Measurements from ENCODE around the gene ABL1. TPM values are rescaled to one million over a fixed set of nuclear protein-coding genes. Genes with fewer than 3 reads are reported as not detected.

The ABL1 gene
- total RNA-seq, 2 experiments from 2014 or later: 31.7 to 34.1 TPM

DNA sequence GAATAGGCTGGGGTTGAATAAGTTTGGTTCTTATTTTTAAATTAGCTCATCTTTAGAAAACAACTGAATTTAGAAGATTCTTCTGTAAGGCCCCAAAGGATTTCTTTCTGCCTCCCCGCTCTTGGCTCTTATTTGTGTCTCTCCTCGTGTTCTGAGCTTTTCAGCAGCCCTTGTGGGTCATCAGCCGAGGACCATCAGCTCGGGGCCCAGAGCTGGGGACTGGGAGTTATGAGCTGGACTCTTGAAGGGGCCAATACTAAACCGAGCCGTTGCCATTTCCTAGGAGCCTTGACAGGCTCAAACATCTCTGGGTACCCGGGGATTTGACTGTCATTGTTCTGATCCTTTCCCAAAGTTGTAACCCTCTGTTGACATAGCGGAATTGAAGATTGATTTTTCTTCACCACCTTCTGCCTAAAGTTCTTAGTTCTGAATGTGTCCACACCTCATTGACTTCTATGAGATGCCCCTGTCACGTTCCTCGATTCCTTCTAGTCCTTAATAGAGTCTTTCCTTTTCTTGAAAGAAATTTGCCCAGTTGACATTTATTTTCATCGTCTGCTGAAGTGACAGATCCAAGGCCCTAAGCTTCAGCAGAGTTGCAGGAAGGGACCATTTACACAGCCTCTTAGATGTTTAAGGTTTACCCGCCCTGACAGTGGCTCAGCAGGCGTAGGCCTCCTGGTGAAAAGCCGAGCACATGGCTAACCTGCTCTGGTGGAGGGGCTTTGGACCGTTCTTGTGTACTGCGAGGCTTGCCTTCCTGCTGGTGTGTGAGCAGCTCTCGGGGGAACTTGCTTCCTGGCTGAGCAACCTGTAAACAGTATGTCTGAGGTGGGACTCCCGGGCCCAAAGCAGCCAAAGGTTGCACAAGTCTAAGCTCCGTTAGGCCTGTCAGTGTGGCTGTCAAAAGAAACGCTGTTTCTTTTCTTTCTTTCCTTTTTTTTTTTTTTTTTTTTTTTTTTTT is 24.0 kb downstream of the ABL1 start:
- H3K9me3 Mint-ChIP-seq (ENCODE audit: insufficient read depth): no peaks in the 10 kb centered on the region
- no peaks in the 10 kb centered on the region for H3K4me1 Mint-ChIP-seq (ENCODE audit: low read depth)
- no peak overlapping the region for H3K27ac Mint-ChIP-seq
- no peak overlapping the region for H3K4me3 Mint-ChIP-seq
- POLR2A ChIA-PET: no interaction called here
- H3K36me3 Mint-ChIP-seq (ENCODE audit: low read depth): peaks cover 7% of the 10 kb centered on the region
- CTCF ChIA-PET: interaction anchor here (0.9 to 1.6 kb wide), 5 partner anchors 8 to 188 kb away, joined by 4 to 6 read pairs (median 5); no protein-coding TSS in a partner anchor
- ATAC-seq (no peak), DNase-seq (no peak)
- no peaks in the 10 kb centered on the region for H3K27me3 Mint-ChIP-seq (ENCODE audit: low read depth)

DNA sequence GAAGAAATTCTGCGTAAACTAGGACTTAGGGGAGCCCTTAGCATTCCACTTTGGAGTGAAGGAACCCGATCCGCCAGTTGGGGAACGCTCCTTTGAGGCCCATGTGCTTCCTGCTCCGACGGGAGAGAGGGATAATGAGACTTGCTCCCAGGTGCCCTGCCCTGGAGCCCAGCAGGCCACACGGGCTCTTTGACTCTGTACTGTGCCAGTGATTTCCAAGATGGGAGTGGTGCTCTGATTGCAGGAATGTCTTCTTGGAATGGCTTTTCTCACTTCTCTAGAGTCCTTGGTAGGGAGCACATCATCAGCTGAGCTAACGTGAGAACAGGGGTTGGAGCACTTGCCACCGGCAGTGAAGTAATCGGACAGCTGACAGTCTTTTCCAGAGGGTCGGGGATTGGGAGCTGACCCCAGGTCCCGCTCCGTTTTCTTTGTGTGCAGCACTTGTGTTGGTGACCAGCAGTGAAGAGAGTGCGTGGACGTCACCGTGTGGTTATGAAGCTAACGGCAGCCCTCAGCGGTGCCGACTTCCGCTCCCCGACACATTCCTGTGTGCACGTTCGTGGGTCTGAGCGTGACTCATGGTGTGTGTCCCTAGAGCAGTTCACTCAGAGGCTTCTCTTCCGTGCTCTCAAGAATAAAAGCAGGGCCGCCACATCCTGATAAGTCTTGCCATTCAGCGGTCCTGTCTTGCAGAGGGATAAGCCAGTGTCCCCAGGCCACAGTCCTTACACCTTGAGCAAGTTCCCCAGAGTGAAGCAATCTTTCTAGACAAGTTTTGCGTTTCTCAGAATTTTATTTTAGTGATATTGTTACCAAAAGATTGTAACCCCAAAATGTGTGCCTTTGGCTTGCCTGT is 25.6 kb downstream of the ABL1 start:
- Mint-ChIP-seq H3K36me3 (ENCODE audit: low read depth) (peaks cover 7% of the 10 kb centered on the region), H3K27ac (no peak overlapping the region)

DNA sequence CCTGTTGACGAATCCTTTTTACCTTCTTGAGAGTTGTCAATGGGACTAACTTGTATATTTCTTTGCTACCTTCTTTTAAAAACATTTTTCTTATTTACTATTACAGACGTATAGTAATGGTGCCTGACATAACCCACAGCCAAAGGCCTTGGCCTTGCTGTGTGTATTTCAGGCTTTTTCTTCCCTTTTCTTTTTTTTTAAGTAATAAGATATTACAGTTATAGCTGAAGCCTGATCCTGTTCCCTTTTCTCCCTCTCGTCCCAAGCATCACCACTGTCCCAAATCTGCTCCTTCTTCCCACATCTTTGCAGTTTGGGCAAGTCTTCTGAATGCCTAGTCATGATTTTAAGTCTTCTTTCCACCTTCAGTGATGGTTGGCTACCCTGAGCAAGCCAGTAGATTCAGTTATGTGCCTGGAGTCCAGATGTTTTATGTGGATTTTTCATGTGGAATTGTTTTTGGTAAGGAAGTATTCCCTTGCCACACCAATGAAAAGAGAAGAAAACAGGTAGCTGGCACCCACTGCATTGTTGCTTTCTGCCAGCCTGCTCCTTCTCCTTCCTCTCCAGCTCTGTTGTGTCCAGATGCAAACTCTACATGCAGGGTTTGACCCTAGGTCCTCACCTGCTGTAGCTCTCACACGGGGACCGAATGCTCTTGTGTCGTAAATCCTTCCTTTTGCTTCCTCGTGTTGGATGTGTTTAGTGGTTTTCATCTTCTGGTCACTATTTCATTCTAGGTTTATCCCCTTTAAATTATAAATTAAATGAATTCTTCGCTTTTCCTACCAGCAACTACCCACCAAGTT is 26.5 kb downstream of the ABL1 start:
- no peaks in the 10 kb centered on the region for H3K4me1 Mint-ChIP-seq (ENCODE audit: low read depth)
- no peak overlapping the region for H3K4me3 Mint-ChIP-seq
- no peaks in the 10 kb centered on the region for H3K27me3 Mint-ChIP-seq (ENCODE audit: low read depth)
- POLR2A ChIA-PET: interaction anchor here (0.7 kb wide), 2 partner anchors 114 to 1781 kb away, joined by 3 read pairs; partner anchors contain the start of gene DOLPP1
- no peak overlapping the region for H3K27ac Mint-ChIP-seq
- DNase-seq: no peak
- CTCF ChIA-PET: interaction anchor here (1.3 to 6.1 kb wide), 4 partner anchors 9 to 160 kb away, joined by 5 to 59 read pairs (median 12); no protein-coding TSS in a partner anchor
- H3K9me3 Mint-ChIP-seq (ENCODE audit: insufficient read depth): no peaks in the 10 kb centered on the region
- peaks cover 7% of the 10 kb centered on the region for H3K36me3 Mint-ChIP-seq (ENCODE audit: low read depth)
- ATAC-seq: no peak

More for the DNA sequence above, 25.6 kb downstream of the ABL1 start:
- ChIA-PET POLR2A (no interaction called here), CTCF (interaction anchor here (1.7 kb wide), 1 partner anchor 160 kb away, joined by 7 read pairs; no protein-coding TSS in a partner anchor)
- Mint-ChIP-seq H3K4me3 (no peak overlapping the region), H3K9me3 (ENCODE audit: insufficient read depth) (no peaks in the 10 kb centered on the region), H3K4me1 (ENCODE audit: low read depth) (no peaks in the 10 kb centered on the region), H3K27me3 (ENCODE audit: low read depth) (no peaks in the 10 kb centered on the region)
- DNase-seq (no peak), ATAC-seq (peak; percentile 39)

DNA sequence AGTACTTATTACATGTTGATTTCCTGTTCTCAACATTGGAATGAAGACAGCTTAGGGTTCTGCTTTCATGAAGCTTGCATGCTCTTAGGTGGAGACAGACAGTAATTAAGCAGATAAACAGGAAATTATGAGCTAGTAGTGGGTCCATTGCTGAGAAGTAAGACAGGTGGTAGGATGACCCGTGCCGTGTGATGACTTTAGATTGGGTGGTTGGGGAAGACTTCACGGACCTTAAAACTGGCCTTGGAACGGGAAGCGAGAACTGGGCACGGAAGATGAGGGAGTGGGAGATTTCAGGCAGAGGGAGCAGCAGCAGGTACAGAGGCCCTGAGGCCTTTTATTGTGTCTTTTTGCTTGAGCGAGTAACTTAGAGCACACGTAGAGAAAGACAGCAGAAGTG is 27.2 kb downstream of the ABL1 start:
- DNase-seq (no peak), ATAC-seq (no peak)
- Mint-ChIP-seq H3K27ac (peak overlapping the region; percentile 9), H3K4me1 (ENCODE audit: low read depth) (no peaks in the 10 kb centered on the region), H3K27me3 (ENCODE audit: low read depth) (no peaks in the 10 kb centered on the region), H3K4me3 (no peak overlapping the region), H3K9me3 (ENCODE audit: insufficient read depth) (no peaks in the 10 kb centered on the region), H3K36me3 (ENCODE audit: low read depth) (peaks cover 7% of the 10 kb centered on the region)
- ChIA-PET POLR2A (interaction anchor here (0.6 to 0.7 kb wide), 4 partner anchors 114 to 1781 kb away, joined by 3 read pairs; partner anchors contain the start of gene DOLPP1), CTCF (interaction anchor here (0.5 to 6.1 kb wide), 5 partner anchors 8 to 161 kb away, joined by 3 to 59 read pairs (median 7); no protein-coding TSS in a partner anchor)

DNA sequence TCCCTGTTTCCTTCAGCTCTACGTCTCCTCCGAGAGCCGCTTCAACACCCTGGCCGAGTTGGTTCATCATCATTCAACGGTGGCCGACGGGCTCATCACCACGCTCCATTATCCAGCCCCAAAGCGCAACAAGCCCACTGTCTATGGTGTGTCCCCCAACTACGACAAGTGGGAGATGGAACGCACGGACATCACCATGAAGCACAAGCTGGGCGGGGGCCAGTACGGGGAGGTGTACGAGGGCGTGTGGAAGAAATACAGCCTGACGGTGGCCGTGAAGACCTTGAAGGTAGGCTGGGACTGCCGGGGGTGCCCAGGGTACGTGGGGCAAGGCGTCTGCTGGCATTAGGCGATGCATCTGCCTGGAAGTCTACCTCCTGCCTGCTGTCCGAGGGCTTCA is 27.7 kb downstream of the ABL1 start:
- H3K4me1 Mint-ChIP-seq (ENCODE audit: low read depth): no peaks in the 10 kb centered on the region
- POLR2A ChIA-PET: interaction anchor here (0.6 to 0.7 kb wide), 4 partner anchors 113 to 1782 kb away, joined by 3 read pairs; partner anchors contain the start of gene DOLPP1
- H3K27me3 Mint-ChIP-seq (ENCODE audit: low read depth): no peaks in the 10 kb centered on the region
- no peaks in the 10 kb centered on the region for H3K9me3 Mint-ChIP-seq (ENCODE audit: insufficient read depth)
- no peak for DNase-seq
- H3K36me3 Mint-ChIP-seq (ENCODE audit: low read depth): peaks cover 7% of the 10 kb centered on the region
- H3K4me3 Mint-ChIP-seq: no peak overlapping the region
- no peak for ATAC-seq
- CTCF ChIA-PET: interaction anchor here (0.5 to 6.1 kb wide), 5 partner anchors 8 to 162 kb away, joined by 3 to 59 read pairs (median 7); no protein-coding TSS in a partner anchor
- no peak overlapping the region for H3K27ac Mint-ChIP-seq

DNA sequence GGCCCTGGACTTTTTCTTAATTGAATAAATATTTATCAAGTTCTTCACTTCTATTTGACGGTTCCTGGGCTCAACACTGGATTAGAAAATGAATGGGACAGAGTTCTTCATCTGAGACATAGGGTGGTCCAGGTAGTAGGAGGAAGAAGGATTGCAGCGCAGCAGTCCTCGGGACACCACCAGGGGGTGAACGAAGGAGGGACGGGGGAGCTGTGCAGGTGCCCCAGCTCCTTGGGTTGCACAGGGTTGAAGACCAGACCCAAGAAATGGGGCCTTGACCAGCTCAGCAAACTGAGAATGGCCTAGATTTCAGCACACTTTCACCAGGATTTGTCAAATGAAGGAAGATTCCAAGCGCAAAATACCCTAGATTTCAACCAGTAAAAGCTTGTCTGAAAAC is 29.5 kb downstream of the ABL1 start:
- Mint-ChIP-seq H3K4me1 (ENCODE audit: low read depth) (no peaks in the 10 kb centered on the region), H3K36me3 (ENCODE audit: low read depth) (peaks cover 7% of the 10 kb centered on the region), H3K27me3 (ENCODE audit: low read depth) (no peaks in the 10 kb centered on the region), H3K9me3 (ENCODE audit: insufficient read depth) (no peaks in the 10 kb centered on the region), H3K27ac (no peak overlapping the region), H3K4me3 (no peak overlapping the region)
- no peak for ATAC-seq
- DNase-seq: no peak
- CTCF ChIA-PET: interaction anchor here (0.7 to 6.1 kb wide), 8 partner anchors 25 to 182 kb away, joined by 3 to 59 read pairs (median 7); no protein-coding TSS in a partner anchor
- POLR2A ChIA-PET: no interaction called here

DNA sequence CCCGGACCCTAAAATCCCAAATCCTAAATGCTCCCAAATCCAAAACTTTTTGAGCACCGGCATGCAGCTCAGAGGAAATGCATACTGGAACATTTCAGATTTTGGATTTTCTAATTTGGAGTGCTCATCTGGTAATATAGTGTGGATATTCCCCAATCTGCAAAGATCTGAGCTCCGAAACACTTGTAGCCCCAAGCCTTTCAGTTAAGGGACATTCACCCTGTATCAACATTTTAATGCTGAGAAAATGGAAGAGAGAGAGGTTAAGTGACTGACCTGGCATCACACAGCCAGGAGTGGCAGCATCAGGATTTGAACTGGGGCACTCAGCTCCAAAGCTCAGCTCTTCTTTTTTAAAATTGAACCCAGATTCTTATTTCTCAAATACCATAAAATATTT is 30.9 kb downstream of the ABL1 start:
- H3K9me3 Mint-ChIP-seq (ENCODE audit: insufficient read depth): no peaks in the 10 kb centered on the region
- no peak overlapping the region for H3K4me3 Mint-ChIP-seq
- POLR2A ChIA-PET: no interaction called here
- DNase-seq (no peak), ATAC-seq (no peak)
- peaks cover 7% of the 10 kb centered on the region for H3K36me3 Mint-ChIP-seq (ENCODE audit: low read depth)
- H3K27me3 Mint-ChIP-seq (ENCODE audit: low read depth): no peaks in the 10 kb centered on the region
- CTCF ChIA-PET: interaction anchor here (0.7 to 6.1 kb wide), 15 partner anchors 9 to 183 kb away, joined by 3 to 59 read pairs (median 5); partner anchors contain the start of gene EXOSC2
- no peaks in the 10 kb centered on the region for H3K4me1 Mint-ChIP-seq (ENCODE audit: low read depth)
- no peak overlapping the region for H3K27ac Mint-ChIP-seq

DNA sequence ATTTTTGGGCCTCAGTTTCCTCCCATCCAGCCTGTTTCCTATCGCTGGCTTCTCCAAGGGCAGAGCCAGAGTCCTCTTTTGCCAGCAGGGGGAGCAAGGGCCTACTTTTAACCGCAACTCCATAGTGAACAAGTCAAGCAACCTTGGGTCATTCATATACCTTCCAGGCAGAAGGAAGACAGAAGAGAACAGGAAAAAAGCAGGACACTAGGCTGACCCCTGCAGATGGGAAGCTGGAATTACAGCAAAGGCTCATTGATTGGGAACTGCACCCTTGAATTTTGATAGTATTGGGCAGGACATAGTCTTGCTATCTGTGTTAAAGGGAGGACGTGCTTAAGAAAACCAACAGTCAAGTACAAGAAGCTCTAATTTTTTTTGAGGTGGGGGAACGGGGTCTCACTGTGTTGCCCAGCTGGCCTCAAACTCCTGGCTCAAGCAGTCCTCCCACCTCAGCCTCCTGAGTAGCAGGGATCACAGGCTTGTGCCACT is 31.5 kb downstream of the ABL1 start:
- Mint-ChIP-seq H3K4me1 (ENCODE audit: low read depth) (no peaks in the 10 kb centered on the region), H3K27ac (no peak overlapping the region), H3K9me3 (ENCODE audit: insufficient read depth) (no peaks in the 10 kb centered on the region), H3K27me3 (ENCODE audit: low read depth) (no peaks in the 10 kb centered on the region), H3K36me3 (ENCODE audit: low read depth) (peaks cover 7% of the 10 kb centered on the region), H3K4me3 (no peak overlapping the region)
- ATAC-seq: peak; percentile 61
- ChIA-PET POLR2A (no interaction called here), CTCF (interaction anchor here (0.6 to 6.1 kb wide), 20 partner anchors 9 to 183 kb away, joined by 3 to 59 read pairs (median 5); partner anchors contain the start of gene EXOSC2)
- DNase-seq: peak; percentile 65

DNA sequence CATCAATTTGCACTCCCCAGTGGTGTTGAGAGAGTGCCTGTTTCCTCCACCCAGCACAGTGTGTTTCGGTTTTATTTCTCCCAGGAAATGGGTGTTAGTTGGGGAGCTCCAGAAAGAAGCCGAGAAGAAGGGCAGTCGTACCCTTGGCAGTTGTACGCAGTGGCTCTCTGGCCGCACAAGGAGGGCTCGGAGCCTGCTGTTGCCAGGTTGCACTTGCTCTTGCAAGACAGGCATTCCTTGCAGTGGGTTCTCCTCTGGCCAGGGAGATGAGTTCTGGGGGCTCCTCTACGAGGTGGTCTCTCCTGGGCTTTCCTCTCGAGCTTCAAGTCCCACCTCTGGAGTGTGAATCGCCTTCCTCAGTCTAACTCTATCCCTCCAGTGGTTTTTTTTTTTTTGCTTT is 32.5 kb downstream of the ABL1 start:
- no peak overlapping the region for H3K27ac Mint-ChIP-seq
- H3K27me3 Mint-ChIP-seq (ENCODE audit: low read depth): no peaks in the 10 kb centered on the region
- no peaks in the 10 kb centered on the region for H3K4me1 Mint-ChIP-seq (ENCODE audit: low read depth)
- H3K9me3 Mint-ChIP-seq (ENCODE audit: insufficient read depth): no peaks in the 10 kb centered on the region
- DNase-seq (no peak), ATAC-seq (no peak)
- H3K4me3 Mint-ChIP-seq: no peak overlapping the region
- CTCF ChIA-PET: interaction anchor here (1.0 to 6.1 kb wide), 9 partner anchors 10 to 179 kb away, joined by 3 to 59 read pairs (median 6); no protein-coding TSS in a partner anchor
- peaks cover 13% of the 10 kb centered on the region for H3K36me3 Mint-ChIP-seq (ENCODE audit: low read depth)
- POLR2A ChIA-PET: no interaction called here

DNA sequence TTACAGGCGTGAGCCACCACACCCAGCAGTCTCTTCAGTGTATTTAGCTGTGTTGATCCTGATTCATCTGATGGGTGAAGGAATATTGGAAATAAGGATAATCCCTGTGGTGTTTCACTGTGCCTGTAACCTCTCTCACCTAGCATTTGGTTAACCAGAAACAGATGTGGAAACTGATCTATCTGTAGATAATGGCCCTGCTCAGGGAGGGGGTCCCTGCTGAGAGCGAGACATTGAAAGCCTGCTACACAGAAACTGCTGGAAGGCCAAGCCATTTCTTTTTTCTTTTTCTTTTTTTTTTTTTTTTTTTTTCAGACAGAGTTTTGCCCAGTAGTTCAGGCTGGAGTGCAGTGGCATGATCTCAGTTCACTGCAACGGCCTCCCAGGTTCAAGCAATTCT is 33.2 kb downstream of the ABL1 start:
- POLR2A ChIA-PET: no interaction called here
- H3K4me1 Mint-ChIP-seq (ENCODE audit: low read depth): no peaks in the 10 kb centered on the region
- H3K27ac Mint-ChIP-seq: no peak overlapping the region
- H3K9me3 Mint-ChIP-seq (ENCODE audit: insufficient read depth): no peaks in the 10 kb centered on the region
- no peaks in the 10 kb centered on the region for H3K27me3 Mint-ChIP-seq (ENCODE audit: low read depth)
- no peak for DNase-seq
- no peak for ATAC-seq
- peaks cover 15% of the 10 kb centered on the region for H3K36me3 Mint-ChIP-seq (ENCODE audit: low read depth)
- H3K4me3 Mint-ChIP-seq: no peak overlapping the region
- CTCF ChIA-PET: interaction anchor here (2.1 to 5.1 kb wide), 4 partner anchors 131 to 178 kb away, joined by 14 to 45 read pairs (median 24); no protein-coding TSS in a partner anchor

Measured in activated CD8-positive, alpha-beta T cell treated with anti-CD3 and anti-CD28 coated beads, Interleukin-2, amount 10 ng/mL, durations not matched to agents 7 days and 5 days (primary cell).